H1 (cell line): ENCODE measurements around the gene APBB1. TPM values are rescaled to one million over a fixed set of nuclear protein-coding genes. Genes with fewer than 3 reads are reported as not detected.

ENCODE experiments used
- BACH1 ChIP-seq: IDR thresholded peaks from 2 replicates; pipeline ENCODE4 v1.6.1; 2012; ENCODE audit warnings: low read length, improper control_type of control experiment
- BCL11A ChIP-seq, 2 experiments: IDR thresholded peaks; one replicate each; pipeline ENCODE4 v1.6.1; 2011; ENCODE audit warnings: low read depth in 2 of 2, low read length in 2 of 2, mild to moderate bottlenecking in 2 of 2
- BRCA1 ChIP-seq: IDR thresholded peaks from 2 replicates; pipeline ENCODE4 v1.6.1; 2012; ENCODE audit warnings: low read depth, low read length, improper control_type of control experiment
- CBX8 ChIP-seq: fragments of 300-800, 300-1000 bp; sonication (generic); IDR thresholded peaks from 2 replicates; pipeline ENCODE4 v1.7.1; 2016; ENCODE audit warnings: low read depth, low read length, borderline replicate concordance
- CEBPB ChIP-seq: IDR thresholded peaks from 2 replicates; pipeline ENCODE4 v1.6.1; 2012; ENCODE audit warnings: low read depth, low read length
- CHD1 ChIP-seq: IDR thresholded peaks from 2 replicates; pipeline ENCODE4 v1.6.1; 2012; ENCODE audit warnings: low read depth, low read length, improper control_type of control experiment
- CREB1 ChIP-seq: IDR thresholded peaks from 2 replicates; pipeline ENCODE4 v1.6.1; 2012; ENCODE audit warnings: inconsistent platforms
- CTBP2 ChIP-seq: IDR thresholded peaks from 2 replicates; pipeline ENCODE4 v1.7.0; 2011; ENCODE audit warnings: borderline replicate concordance, mild to moderate bottlenecking, moderate library complexity, mixed read lengths, low read length; ENCODE audit not compliant: insufficient read depth, insufficient read length
- EGR1 ChIP-seq: IDR thresholded peaks from 2 replicates; pipeline ENCODE4 v1.6.1; 2011; ENCODE audit warnings: low read depth, low read length, borderline replicate concordance
- EP300 ChIP-seq, 2 experiments: IDR thresholded peaks; 1 replicate in 1 of 2; 2 replicates in 1 of 2; pipeline ENCODE4 v1.6.1; 2011 to 2012; ENCODE audit warnings: low read depth in 2 of 2, low read length in 2 of 2, mild to moderate bottlenecking in 2 of 2, borderline replicate concordance in 1 of 2, inconsistent platforms in 1 of 2, moderate library complexity in 1 of 2
- EZH2 ChIP-seq: fragments of 200-600 bp; sonication (generic); IDR thresholded peaks from 2 replicates; pipeline ENCODE4 v1.7.1; 2012; ENCODE audit warnings: low read depth, mild to moderate bottlenecking, moderate library complexity, low read length, inconsistent platforms; ENCODE audit not compliant: severe bottlenecking
- GTF2F1 ChIP-seq: IDR thresholded peaks from 2 replicates; pipeline ENCODE4 v1.6.1; 2012; ENCODE audit warnings: low read depth, low read length, improper control_type of control experiment, borderline replicate concordance
- HDAC6 ChIP-seq: IDR thresholded peaks from one replicate; pipeline ENCODE4 v1.7.1; 2012; ENCODE audit warnings: low read depth, mild to moderate bottlenecking, inconsistent platforms, low read length, moderate library complexity
- JUN ChIP-seq: IDR thresholded peaks from 2 replicates; pipeline ENCODE4 v1.6.1; 2011; ENCODE audit warnings: low read depth, mild to moderate bottlenecking, improper control_type of control experiment, low read length
- NRF1 ChIP-seq: IDR thresholded peaks from 2 replicates; pipeline ENCODE4 v1.6.1; 2011; ENCODE audit warnings: mild to moderate bottlenecking, low read depth, low read length, improper control_type of control experiment
- POLR2A ChIP-seq, 2 experiments: IDR thresholded peaks; 1 replicate in 1 of 2; 2 replicates in 1 of 2; pipeline ENCODE4 v1.6.1; 2011; ENCODE audit warnings: low read depth in 2 of 2, low read length in 2 of 2, mild to moderate bottlenecking in 2 of 2; ENCODE audit errors: control extremely low read depth in 1 of 2
- RAD21 ChIP-seq, 2 experiments: IDR thresholded peaks in 1 of 2; conservative IDR thresholded peaks in 1 of 2; 2 replicates each; pipeline ENCODE4 v1.6.1; 2011; ENCODE audit warnings: low read depth in 2 of 2, low read length in 2 of 2, improper control_type of control experiment in 1 of 2, inconsistent platforms in 1 of 2, mild to moderate bottlenecking in 1 of 2, moderate library complexity in 1 of 2
- RXRA ChIP-seq: IDR thresholded peaks from 2 replicates; pipeline ENCODE4 v1.6.1; 2011; ENCODE audit warnings: low read depth, mild to moderate bottlenecking, low read length, moderate library complexity; ENCODE audit not compliant: insufficient read depth
- SIRT6 ChIP-seq: IDR thresholded peaks from one replicate; pipeline ENCODE4 v1.7.1; 2012; ENCODE audit warnings: low read length, inconsistent platforms
- SP2 ChIP-seq: IDR thresholded peaks from 2 replicates; pipeline ENCODE4 v1.6.1; 2012; ENCODE audit warnings: mild to moderate bottlenecking, low read length, inconsistent platforms
- TCF12 ChIP-seq: IDR thresholded peaks from 2 replicates; pipeline ENCODE4 v1.6.1; 2011; ENCODE audit warnings: low read depth, mild to moderate bottlenecking, low read length
- polyA plus RNA-seq, 7 experiments: library from polyadenylated mRNA; depleted of rRNA in 3 of 7; stranded (reverse) in 5 of 7; unstranded in 2 of 7; fragments of >200 nt in 5 of 7; fragments of 200-250 nt in 2 of 7; gene quantifications; 1 replicate in 5 of 7; 2 replicates in 1 of 7; 4 replicates in 1 of 7; pipeline versions ENCODE4 v1.2.1 to v1.2.3, GENCODE V29; 2011 to 2013; ENCODE audit warnings: missing spikeins in 2 of 7, mixed read lengths in 2 of 7
- total RNA-seq: library from RNA; stranded (reverse); fragmentation: NEBNext Ultra II Directional; extraction: Animal tissue kit (Norgen Biotek cat#: 25700); gene quantifications from 2 replicates; pipeline ENCODE4 v1.2.1, GENCODE V29; 2021
- TF ChIP-seq, protein P1 (sequence below), 3 experiments: IDR thresholded peaks; 1 replicate in 2 of 3; 2 replicates in 1 of 3; pipeline versions ENCODE4 v1.5.1 to v1.6.1; 2011; ENCODE audit warnings: low read length in 3 of 3, mild to moderate bottlenecking in 3 of 3, inconsistent platforms in 2 of 3, low read depth in 1 of 3, moderate library complexity in 1 of 3; ENCODE audit not compliant: insufficient read depth in 1 of 3; ENCODE audit errors: control extremely low read depth in 1 of 3

APBB1 gene
- total and polyA plus RNA-seq, 2 of the 8 experiments (the other 6 are each of a cell fraction or from before 2014, with no cell fraction given), result 23.9 to 33.1 TPM

DNA sequence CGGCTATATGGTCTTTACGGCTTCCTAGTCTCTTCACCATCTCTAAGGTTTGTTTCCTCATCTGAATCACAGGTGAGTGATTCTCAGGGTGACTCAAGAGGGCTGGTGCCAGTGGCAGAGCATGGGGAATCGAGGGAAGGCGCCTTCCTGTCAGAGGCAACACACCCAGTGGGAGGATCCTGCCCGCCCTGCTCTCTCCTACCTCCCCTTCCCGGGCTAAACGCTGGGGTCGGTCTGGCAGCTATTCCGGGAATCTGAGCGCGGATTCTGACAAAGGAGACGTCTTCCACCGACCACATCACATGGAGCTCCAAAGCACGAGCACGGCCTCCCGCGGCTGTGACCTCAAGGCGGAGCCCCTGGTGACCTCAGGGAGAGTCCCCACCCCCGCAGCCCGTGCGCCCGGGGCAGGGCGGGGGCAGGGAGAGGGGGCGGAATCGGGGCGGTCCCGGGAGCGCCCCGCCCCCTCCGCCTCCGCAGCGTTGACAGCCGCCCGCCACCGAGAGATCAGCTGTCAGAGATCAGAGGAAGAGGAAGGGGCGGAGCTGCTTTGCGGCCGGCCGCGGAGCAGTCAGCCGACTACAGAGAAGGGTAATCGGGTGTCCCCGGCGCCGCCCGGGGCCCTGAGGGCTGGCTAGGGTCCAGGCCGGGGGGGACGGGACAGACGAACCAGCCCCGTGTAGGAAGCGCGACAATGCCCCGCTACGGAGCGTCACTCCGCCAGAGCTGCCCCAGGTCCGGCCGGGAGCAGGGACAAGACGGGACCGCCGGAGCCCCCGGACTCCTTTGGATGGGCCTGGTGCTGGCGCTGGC lies 28.8 kb downstream of the APBB1 start, which contains the start of gene SMPD1 (continued):
- TF ChIP-seq EZH2 (no peak), SP2 (no peak), BRCA1 (no peak), CREB1 (0 out of 2 replicates have a peak, but pooled peaks have one; percentile 21), EGR1 (peak; percentile 98), POLR2A (IDR thresholded peaks at IDR 0.05; ENCODE audit: control extremely low read depth in 1 of 2, low read depth in 2 of 2, low read length in 2 of 2) (0 out of 3 replicates have a peak, but pooled peaks of 1 of the 2 experiments have one; percentile 26), CBX8 (no peak), JUN (no peak), CTBP2 (peak; percentile 86), RAD21 (IDR thresholded peaks at IDR 0.05 in 1 of 2, conservative IDR thresholded peaks at IDR 0.05 in 1 of 2; ENCODE audit: low read depth in 2 of 2, low read length in 2 of 2) (no peak; a peak in 1 of 4 replicates), SIRT6 (no peak), BACH1 (no peak), EP300 (IDR thresholded peaks at IDR 0.05; ENCODE audit: borderline replicate concordance in 1 of 2, low read depth in 2 of 2, low read length in 2 of 2) (no peak), CEBPB (no peak), TCF12 (no peak), RXRA (no peak), GTF2F1 (no peak), BCL11A (IDR thresholded peaks at IDR 0.05; ENCODE audit: low read depth in 2 of 2, low read length in 2 of 2) (no peak), HDAC6 (no peak), CHD1 (no peak), NRF1 (no peak)
- TF ChIP-seq, protein P1, sequence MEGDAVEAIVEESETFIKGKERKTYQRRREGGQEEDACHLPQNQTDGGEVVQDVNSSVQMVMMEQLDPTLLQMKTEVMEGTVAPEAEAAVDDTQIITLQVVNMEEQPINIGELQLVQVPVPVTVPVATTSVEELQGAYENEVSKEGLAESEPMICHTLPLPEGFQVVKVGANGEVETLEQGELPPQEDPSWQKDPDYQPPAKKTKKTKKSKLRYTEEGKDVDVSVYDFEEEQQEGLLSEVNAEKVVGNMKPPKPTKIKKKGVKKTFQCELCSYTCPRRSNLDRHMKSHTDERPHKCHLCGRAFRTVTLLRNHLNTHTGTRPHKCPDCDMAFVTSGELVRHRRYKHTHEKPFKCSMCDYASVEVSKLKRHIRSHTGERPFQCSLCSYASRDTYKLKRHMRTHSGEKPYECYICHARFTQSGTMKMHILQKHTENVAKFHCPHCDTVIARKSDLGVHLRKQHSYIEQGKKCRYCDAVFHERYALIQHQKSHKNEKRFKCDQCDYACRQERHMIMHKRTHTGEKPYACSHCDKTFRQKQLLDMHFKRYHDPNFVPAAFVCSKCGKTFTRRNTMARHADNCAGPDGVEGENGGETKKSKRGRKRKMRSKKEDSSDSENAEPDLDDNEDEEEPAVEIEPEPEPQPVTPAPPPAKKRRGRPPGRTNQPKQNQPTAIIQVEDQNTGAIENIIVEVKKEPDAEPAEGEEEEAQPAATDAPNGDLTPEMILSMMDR (IDR thresholded peaks at IDR 0.05; ENCODE audit: control extremely low read depth in 1 of 3, insufficient read depth in 1 of 3, low read depth in 1 of 3, low read length in 3 of 3), result no peak
